Measurements from ENCODE around the gene MBTD1.
"Not testable (repeated sequence)": the region's sequence is repeated elsewhere in the genome, so short reads cannot be mapped to it uniquely, and the experiment has no call there.

The MBTD1 gene

DNA sequence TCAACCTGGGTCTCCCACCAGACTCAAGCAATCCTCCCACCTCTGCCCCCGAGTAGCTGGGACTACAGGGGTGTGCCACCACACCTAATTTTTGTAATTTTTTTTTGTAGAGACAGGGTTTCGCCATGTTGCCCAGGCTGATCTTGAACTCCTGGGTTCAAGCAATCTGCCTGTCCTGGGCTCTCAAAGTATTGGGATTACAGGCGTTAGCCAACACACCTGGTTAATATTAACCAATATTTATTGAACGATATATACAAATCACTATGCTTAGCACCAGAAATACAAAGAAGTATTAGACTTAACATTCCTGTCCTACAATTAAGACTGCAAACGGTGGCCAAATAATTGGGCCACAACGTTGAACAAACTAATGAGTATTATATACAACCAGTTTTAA, 4.2 kb downstream of the MBTD1 start:
- DNase-seq (ENCODE audit: low spot score) = no peak

DNA sequence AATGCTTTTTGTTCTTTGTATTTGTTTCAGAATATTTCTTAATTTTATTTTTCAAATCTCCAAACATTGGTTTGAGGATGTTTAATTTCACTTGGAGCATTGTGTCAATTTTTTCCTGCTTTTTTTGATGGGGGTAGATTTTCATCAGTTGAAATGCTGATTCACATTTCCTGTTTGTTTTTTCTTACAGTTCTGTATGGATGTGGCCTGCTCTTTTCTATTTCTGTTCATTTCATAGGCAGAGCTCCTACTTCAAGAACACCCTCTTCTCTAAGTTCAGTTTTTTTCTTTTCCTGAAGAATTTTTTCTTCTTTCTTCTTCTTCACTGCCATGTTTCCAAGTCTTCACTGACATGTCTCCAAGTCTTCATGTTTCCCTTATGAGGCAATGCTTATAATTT, 8.8 kb downstream of the MBTD1 start:
- no peak for DNase-seq (ENCODE audit: low spot score)

DNA sequence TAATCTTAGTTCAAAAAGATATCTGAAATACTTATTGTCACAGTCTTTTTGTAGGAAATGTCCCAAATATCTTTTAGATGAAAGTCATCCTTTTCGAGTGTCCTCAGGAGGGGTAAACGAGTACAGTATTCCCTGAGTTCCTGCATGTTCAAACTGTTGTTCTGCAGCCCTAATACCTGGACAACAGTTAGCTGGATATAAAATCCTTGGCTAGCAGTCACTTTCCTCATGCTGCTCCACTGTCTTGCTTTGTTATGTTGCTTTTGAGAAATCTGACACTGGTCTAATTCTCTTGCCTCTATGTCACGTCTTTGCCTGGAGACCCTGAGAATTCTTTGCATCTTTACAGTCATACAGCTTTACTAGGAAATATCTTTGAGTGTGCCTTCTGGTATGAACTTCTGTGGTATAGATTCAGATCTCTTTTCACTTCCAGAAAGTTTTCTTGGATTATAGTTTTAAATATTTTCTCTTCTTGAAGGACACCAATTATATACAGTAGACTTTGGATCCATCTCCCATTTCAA, 9.5 kb downstream of the MBTD1 start:
- no peak for DNase-seq (ENCODE audit: low spot score)

GRCh38 chr17:51245535-51245934, 14.3 kb downstream of the MBTD1 start:
- no peak for DNase-seq (ENCODE audit: low spot score)

- no peak for DNase-seq (ENCODE audit: low spot score)
Observed at GRCh38 chr17:51244041-51244440, 15.8 kb downstream of the MBTD1 start.

DNA sequence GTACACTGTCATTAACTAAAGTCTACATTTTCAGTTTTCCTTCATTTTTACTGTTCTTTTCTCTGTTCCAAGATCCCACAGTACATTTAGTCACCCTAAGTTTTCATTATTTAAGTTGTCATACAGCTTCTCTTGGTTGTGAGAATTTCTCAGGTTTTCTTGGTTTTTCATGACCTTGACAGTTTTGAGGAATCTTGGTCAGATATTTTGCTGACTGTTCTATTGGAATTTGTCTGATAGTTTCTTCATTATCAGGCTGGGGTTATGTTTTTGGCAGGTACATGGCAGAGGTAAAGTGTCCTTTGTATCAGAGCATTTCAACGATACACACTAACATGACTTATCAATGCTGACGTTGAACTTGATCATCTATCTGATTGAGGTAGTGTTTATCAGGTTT, 19.6 kb downstream of the MBTD1 start:
- DNase-seq (ENCODE audit: low spot score) = no peak

GRCh38 chr17:51238255-51238887, 21.5 kb downstream of the MBTD1 start:
- DNase-seq (ENCODE audit: low spot score) = no peak

DNA sequence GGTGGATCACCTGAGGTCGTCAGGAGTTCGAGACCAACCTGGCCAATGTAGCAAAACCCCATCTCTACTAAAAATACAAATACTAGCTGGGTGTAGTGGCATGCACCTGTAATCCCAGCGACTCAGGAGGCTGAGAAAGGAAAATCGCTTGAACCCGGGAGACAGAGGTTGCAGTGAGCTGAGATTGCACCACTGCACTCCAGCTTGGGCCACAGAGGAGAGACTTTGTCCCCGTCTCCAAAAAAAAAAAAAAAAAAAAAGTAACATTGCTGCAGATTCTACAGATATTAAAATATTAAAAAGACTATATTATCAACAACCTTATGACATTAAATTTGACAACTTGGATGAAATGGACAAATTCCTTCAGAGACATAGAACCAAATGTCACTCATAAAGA, 25.7 kb downstream of the MBTD1 start:
- no peak for DNase-seq (ENCODE audit: low spot score)

GRCh38 chr17:51231999-51232398, 27.9 kb downstream of the MBTD1 start:
- DNase-seq (ENCODE audit: low spot score) = no peak

DNA sequence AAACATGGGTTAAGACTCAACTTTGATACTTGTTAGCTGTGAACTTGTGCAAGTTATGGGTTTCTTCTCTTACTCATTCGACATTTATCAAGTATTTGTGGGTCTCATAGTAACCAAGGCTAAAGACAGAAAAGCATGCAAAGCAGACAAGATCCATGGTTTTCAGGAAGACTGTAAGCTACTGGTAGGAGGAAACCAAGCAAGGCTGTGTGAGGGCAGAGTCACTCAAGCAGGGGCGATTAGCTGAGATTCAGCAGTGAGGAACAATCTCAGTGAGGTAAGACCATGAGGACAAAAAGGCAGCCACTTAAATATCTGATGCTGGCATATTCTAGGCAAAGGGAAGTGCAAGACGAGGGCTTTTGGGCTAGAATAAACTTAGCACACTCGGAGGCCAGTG, 29.5 kb downstream of the MBTD1 start:
- DNase-seq (ENCODE audit: low spot score) = no peak

GRCh38 chr17:51229889-51230288, 30.0 kb downstream of the MBTD1 start:
- no peak for DNase-seq (ENCODE audit: low spot score)

DNA sequence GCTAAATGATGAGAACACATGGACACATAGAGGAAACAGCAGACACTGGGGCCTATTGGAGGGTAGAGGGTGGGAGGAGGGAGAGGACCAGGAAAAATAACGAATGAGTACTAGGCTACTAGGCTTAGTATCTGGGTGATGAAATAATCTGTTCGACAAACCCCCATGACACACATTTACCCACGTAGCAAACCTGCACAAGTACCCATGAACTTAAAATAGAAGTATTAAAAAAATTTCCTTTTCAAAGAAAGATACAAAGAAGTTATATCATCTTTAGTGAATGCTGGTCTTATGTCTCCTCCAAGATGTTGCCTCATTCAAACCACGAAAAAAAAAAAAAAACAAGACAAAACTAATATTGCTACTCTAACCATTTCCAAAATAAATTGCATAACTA, 31.7 kb downstream of the MBTD1 start:
- DNase-seq (ENCODE audit: low spot score) = no peak

GRCh38 chr17:51225523-51225922, 34.3 kb downstream of the MBTD1 start:
- not testable (repeated sequence) for DNase-seq (ENCODE audit: low spot score)

GRCh38 chr17:51224402-51225262, 35.2 kb downstream of the MBTD1 start:
- DNase-seq (ENCODE audit: low spot score) = no peak

DNA sequence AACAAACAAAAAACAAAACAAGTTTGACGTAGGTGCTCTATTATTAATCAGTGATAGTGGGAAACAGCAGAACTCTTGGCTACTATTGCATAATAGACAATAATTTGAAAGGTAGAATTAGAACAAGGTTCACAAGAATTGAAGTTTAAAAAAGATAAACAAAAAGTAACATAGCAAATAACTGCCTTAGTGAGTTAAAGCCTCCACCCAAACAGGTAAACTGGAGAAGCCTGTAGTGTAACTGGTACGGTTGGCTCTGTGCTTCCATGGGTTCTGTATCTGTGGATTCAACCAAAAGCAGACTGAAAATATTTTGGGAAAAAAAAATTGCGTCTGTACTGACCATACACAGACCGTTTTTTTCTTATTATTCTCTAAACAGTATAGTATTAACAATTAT, 38.5 kb downstream of the MBTD1 start:
- DNase-seq (ENCODE audit: low spot score) = no peak

GRCh38 chr17:51217946-51218345, 41.9 kb downstream of the MBTD1 start:
- DNase-seq (ENCODE audit: low spot score) = no peak

GRCh38 chr17:51214920-51215319, 44.9 kb downstream of the MBTD1 start:
- no peak for DNase-seq (ENCODE audit: low spot score)

GRCh38 chr17:51203838-51204237, 56.0 kb downstream of the MBTD1 start:
- no peak for DNase-seq (ENCODE audit: low spot score)

DNA sequence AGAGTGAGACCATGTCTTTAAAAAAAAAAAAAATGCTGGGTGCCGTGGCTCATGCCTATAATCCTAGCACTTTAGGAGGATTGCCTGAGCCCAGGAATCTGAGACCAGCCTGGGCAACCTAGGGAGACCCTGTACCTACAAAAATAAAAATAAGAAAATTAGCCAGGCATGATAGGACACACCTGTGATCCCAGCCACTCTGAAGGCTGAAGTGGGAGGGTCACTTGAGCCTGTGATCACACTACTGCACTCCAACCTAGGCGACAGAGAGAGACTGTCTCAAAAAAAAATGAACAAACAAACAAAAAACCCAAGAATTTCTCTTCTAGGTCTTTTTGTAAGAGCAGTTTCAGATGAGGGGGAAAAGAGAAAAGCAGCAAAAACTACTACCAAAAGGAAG, 59.0 kb downstream of the MBTD1 start:
- no peak for DNase-seq (ENCODE audit: low spot score)

- no peak for DNase-seq (ENCODE audit: low spot score)
Observed at GRCh38 chr17:51200295-51200694, 59.6 kb downstream of the MBTD1 start.

GRCh38 chr17:51197754-51198153, 62.1 kb downstream of the MBTD1 start:
- no peak for DNase-seq (ENCODE audit: low spot score)

DNA sequence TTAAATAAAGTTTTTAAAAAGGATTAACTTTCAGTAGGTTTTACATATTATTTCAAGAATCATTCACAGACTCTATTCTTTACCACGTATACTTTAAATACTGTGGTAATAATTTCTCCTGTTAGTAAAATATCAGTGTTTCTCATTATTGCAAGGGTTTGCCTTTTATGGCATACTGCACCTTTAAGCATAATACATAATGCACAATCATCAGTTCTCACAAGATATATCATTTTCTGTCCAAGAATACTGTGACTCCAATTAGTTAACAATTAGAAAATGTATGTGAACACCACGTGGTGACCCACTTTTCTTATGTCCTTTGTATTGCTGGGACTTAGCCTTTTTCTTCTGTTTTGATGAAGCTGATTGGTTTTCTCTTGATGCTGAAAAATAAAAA, 68.0 kb downstream of the MBTD1 start:
- DNase-seq (ENCODE audit: low spot score) = no peak

- DNase-seq (ENCODE audit: low spot score) = no peak
Observed at GRCh38 chr17:51189628-51190027, 70.2 kb downstream of the MBTD1 start.

DNA sequence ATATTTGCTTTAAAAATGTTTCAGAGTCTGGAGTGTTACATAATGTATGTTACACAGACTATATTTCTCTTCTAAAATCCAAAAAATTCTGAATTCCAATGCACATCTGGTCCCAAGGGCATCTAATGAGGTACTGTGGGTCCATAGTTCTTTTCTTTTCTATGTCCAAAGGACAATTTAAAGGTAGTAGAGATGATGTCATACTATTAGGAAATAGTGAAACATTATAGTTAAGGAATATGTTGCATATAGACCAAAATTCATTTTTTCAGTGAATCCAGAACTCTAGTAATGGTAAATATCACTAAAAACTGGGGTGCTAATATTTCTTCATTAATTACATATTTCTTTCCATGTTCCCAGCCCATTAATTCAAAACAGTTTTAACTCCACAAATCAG, 70.7 kb downstream of the MBTD1 start:
- DNase-seq (ENCODE audit: low spot score) = no peak

All from LoVo (cell line).